H9 (cell line): ENCODE data around the gene DENND5A. TPM values are rescaled to one million over a fixed set of nuclear protein-coding genes. Genes with fewer than 3 reads are reported as not detected.
"Not testable (repeated sequence)": the region's sequence is repeated elsewhere in the genome, so short reads cannot be mapped to it uniquely, and the experiment has no call there.

Source experiments
- DNase-seq: peaks from one replicate; pipeline ENCODE4 v3.0.0-alpha.2; 2017
- H2AFZ ChIP-seq: one replicate; pipeline ENCODE4 v1.6.1; 2013; ENCODE audit warnings: mild to moderate bottlenecking, low read length, control low read depth, moderate library complexity
- H2AK5ac ChIP-seq: 2 replicates; pipeline ENCODE4 v1.6.1; 2013; ENCODE audit warnings: low read length, control low read depth, mixed read lengths; ENCODE audit not compliant: insufficient read length
- H2BK120ac ChIP-seq: one replicate; pipeline ENCODE4 v1.6.1; 2013; ENCODE audit warnings: low read depth, mild to moderate bottlenecking, low read length, control low read depth, inconsistent platforms; ENCODE audit not compliant: poor library complexity, severe bottlenecking
- H2BK12ac ChIP-seq: 2 replicates; pipeline ENCODE4 v1.6.1; 2013; ENCODE audit warnings: low read length, control low read depth, mixed read lengths, low read depth; ENCODE audit not compliant: insufficient read length
- H2BK15ac ChIP-seq: 2 replicates; pipeline ENCODE4 v1.6.1; 2013; ENCODE audit warnings: low read depth, low read length, control low read depth
- H2BK20ac ChIP-seq: one replicate; pipeline ENCODE4 v1.6.1; 2013; ENCODE audit warnings: low read depth, mild to moderate bottlenecking, low read length, control low read depth, inconsistent platforms; ENCODE audit not compliant: poor library complexity, severe bottlenecking
- H2BK5ac ChIP-seq: 2 replicates; pipeline ENCODE4 v1.6.1; 2013; ENCODE audit warnings: low read length, control low read depth, mixed read lengths; ENCODE audit not compliant: insufficient read length
- H3K14ac ChIP-seq: 2 replicates; pipeline ENCODE4 v1.6.1; 2013; ENCODE audit warnings: low read length, control low read depth; ENCODE audit not compliant: insufficient read depth
- H3K18ac ChIP-seq: 2 replicates; pipeline ENCODE4 v1.6.1; 2013; ENCODE audit warnings: low read depth, mild to moderate bottlenecking, mixed read lengths, low read length, control low read depth; ENCODE audit not compliant: insufficient read length
- H3K23ac ChIP-seq: 2 replicates; pipeline ENCODE4 v1.6.1; 2013; ENCODE audit warnings: low read length, control low read depth, mixed read lengths, low read depth; ENCODE audit not compliant: insufficient read length
- H3K23me2 ChIP-seq: 2 replicates; pipeline ENCODE4 v1.6.1; 2013; ENCODE audit warnings: low read depth, mild to moderate bottlenecking, mixed read lengths, low read length, control low read depth; ENCODE audit not compliant: insufficient read length, poor library complexity, severe bottlenecking
- H3K27ac ChIP-seq: 2 replicates; pipeline ENCODE4 v1.5.1; 2013; ENCODE audit warnings: low read length, control low read depth, mixed read lengths, low read depth; ENCODE audit not compliant: insufficient read length
- H3K27me3 ChIP-seq: 2 replicates; pipeline ENCODE4 v1.6.1; 2013; ENCODE audit warnings: low read length, control low read depth, inconsistent platforms; ENCODE audit not compliant: insufficient read depth
- H3K4ac ChIP-seq: 2 replicates; pipeline ENCODE4 v1.6.1; 2013; ENCODE audit warnings: low read depth, mild to moderate bottlenecking, control low read depth, inconsistent platforms, low read length, moderate library complexity
- H3K4me1 ChIP-seq: 2 replicates; pipeline ENCODE4 v1.6.1; 2013; ENCODE audit warnings: low read length, control low read depth, inconsistent platforms; ENCODE audit not compliant: insufficient read depth
- H3K4me2 ChIP-seq: 2 replicates; pipeline ENCODE4 v1.6.1; 2013; ENCODE audit warnings: low read length, control low read depth, mixed read lengths; ENCODE audit not compliant: insufficient read length, insufficient read depth
- H3K56ac ChIP-seq: 2 replicates; pipeline ENCODE4 v1.6.1; 2013; ENCODE audit warnings: low read depth, mild to moderate bottlenecking, mixed read lengths, low read length, control low read depth; ENCODE audit not compliant: insufficient read length
- H3K79me1 ChIP-seq: 2 replicates; pipeline ENCODE4 v1.6.1; 2013; ENCODE audit warnings: low read depth, mild to moderate bottlenecking, moderate library complexity, low read length, control low read depth, inconsistent platforms; ENCODE audit not compliant: insufficient read depth, poor library complexity, severe bottlenecking
- H3K79me2 ChIP-seq: 2 replicates; pipeline ENCODE4 v1.6.1; 2013; ENCODE audit warnings: low read length, control low read depth, inconsistent platforms; ENCODE audit not compliant: insufficient read depth
- H3K9ac ChIP-seq: 2 replicates; pipeline ENCODE4 v1.6.1; 2013; ENCODE audit warnings: low read length, control low read depth, mixed read lengths; ENCODE audit not compliant: insufficient read length; ENCODE audit errors: extremely low read depth
- H3K9me3 ChIP-seq: one replicate; pipeline ENCODE4 v1.6.1; 2013; ENCODE audit warnings: low read depth, low read length, inconsistent platforms; ENCODE audit not compliant: control insufficient read depth
- H3T11ph ChIP-seq: one replicate; pipeline ENCODE4 v1.6.1; 2013; ENCODE audit warnings: mild to moderate bottlenecking, low read length, control low read depth, inconsistent platforms
- H4K20me1 ChIP-seq: one replicate; pipeline ENCODE4 v1.6.1; 2013; ENCODE audit not compliant: control insufficient read depth, insufficient read length, insufficient read depth
- H4K5ac ChIP-seq: 2 replicates; pipeline ENCODE4 v1.6.1; 2013; ENCODE audit warnings: low read depth, mild to moderate bottlenecking, mixed read lengths, low read length, control low read depth; ENCODE audit not compliant: insufficient read length
- H4K8ac ChIP-seq: replicated peaks from 2 replicates; pipeline ENCODE4 v1.6.1; 2013; ENCODE audit warnings: low read length, control low read depth, mixed read lengths, low read depth; ENCODE audit not compliant: insufficient read length
- H4K91ac ChIP-seq: 2 replicates; pipeline ENCODE4 v1.6.1; 2013; ENCODE audit warnings: low read depth, mild to moderate bottlenecking, moderate library complexity, mixed read lengths, low read length, control low read depth; ENCODE audit not compliant: insufficient read length
- H3K27ac Mint-ChIP-seq, 3 experiments: 2 replicates in 2 of 3; 3 replicates in 1 of 3; pipeline ENCODE4 v1.8.0; 2020 to 2021; ENCODE audit warnings: mixed read lengths in 3 of 3, mild to moderate bottlenecking in 1 of 3, moderate library complexity in 1 of 3
- H3K27me3 Mint-ChIP-seq: 2 replicates; pipeline ENCODE4 v1.8.0; 2021; ENCODE audit warnings: low read depth, mild to moderate bottlenecking, moderate library complexity, mixed read lengths
- H3K36me3 Mint-ChIP-seq, 3 experiments: 2 replicates in 2 of 3; 3 replicates in 1 of 3; pipeline ENCODE4 v1.8.0; 2020 to 2021; ENCODE audit warnings: low read depth in 3 of 3, mixed read lengths in 3 of 3; ENCODE audit not compliant: insufficient read depth in 1 of 3
- H3K4me1 Mint-ChIP-seq, 2 experiments: 2 replicates each; pipeline ENCODE4 v1.8.0; 2020; ENCODE audit warnings: mixed read lengths in 2 of 2
- H3K4me3 Mint-ChIP-seq, 2 experiments: 2 replicates in 1 of 2; 3 replicates in 1 of 2; pipeline ENCODE4 v1.8.0; 2020 to 2021; ENCODE audit warnings: mild to moderate bottlenecking in 2 of 2, mixed read lengths in 2 of 2, moderate library complexity in 1 of 2
- H3K9me3 Mint-ChIP-seq, 2 experiments: 2 replicates in 1 of 2; 3 replicates in 1 of 2; pipeline ENCODE4 v1.8.0; 2020; ENCODE audit warnings: mild to moderate bottlenecking in 2 of 2, mixed read lengths in 2 of 2, moderate library complexity in 1 of 2
- WGBS: extraction: QIAGEN DNeasy Blood & Tissue Kit; methylation state at CpG from one replicate; pipeline ENCODE4 v1.1.7; 2013; ENCODE audit warnings: missing lambda C conversion rate, low lambda C conversion rate, mixed read lengths; ENCODE audit not compliant: insufficient read length; ENCODE audit errors: extremely low coverage; 5-methylcytosine and 5-hydroxymethylcytosine counted together
- total RNA-seq: library from RNA; stranded (reverse); gene quantifications from 2 replicates; pipeline ENCODE4 v1.2.1, GENCODE V29; 2021

DENND5A gene
- total RNA-seq, 1 experiment from 2014 or later = 59.6 TPM

GRCh38 chr11:9097186-9097943, 167.8 kb downstream of the DENND5A start:
- H3K56ac ChIP-seq, H3T11ph ChIP-seq, H3K9me3 Mint-ChIP-seq, H2BK5ac ChIP-seq, H3K18ac ChIP-seq, H3K4me2 ChIP-seq, H2AFZ ChIP-seq, H4K5ac ChIP-seq, H2BK20ac ChIP-seq, H3K9me3 ChIP-seq, H2BK15ac ChIP-seq, DNase-seq, H2BK12ac ChIP-seq, H3K9ac ChIP-seq, H4K8ac ChIP-seq, H3K4me3 Mint-ChIP-seq, H3K23ac ChIP-seq, H2AK5ac ChIP-seq, H4K20me1 ChIP-seq, H3K27me3 ChIP-seq, H3K4me1 ChIP-seq, H4K91ac ChIP-seq, H3K14ac ChIP-seq, H3K36me3 Mint-ChIP-seq, H3K27ac ChIP-seq, H3K79me2 ChIP-seq, H3K4ac ChIP-seq, H2BK120ac ChIP-seq, H3K23me2 ChIP-seq, H3K79me1 ChIP-seq: not testable (repeated sequence)
- Mint-ChIP-seq H3K27ac (peak overlapping the region in 1 of 3 experiments; percentile 29; a peak in 1 of 7 replicates), H3K27me3 (peaks cover 15% of the 10 kb centered on the region), H3K4me1 (peaks cover 6 to 11% of the 10 kb centered on the region in 2 experiments)
- no CpG with 5 or more reads among the region's 23 CpGs for WGBS
